NCI-H2029 treated with DMSO at 0.1 percent for 48 hours (cell line): ENCODE measurements around the gene RPL36A.

Experiments used
- DNase-seq: peaks from one replicate; lab custom pipeline; 2025; lab: John Stamatoyannopoulos, UW

The RPL36A gene

GRCh38 chrX:101442085-101442484 is 51.3 kb downstream of the RPL36A start:
- DNase-seq: no peak
